GM19035 (cell line): Measurements from ENCODE around the gene ROCK2.

Experiments used
- ATAC-seq: cut with Tn5 transposase; IDR thresholded peaks from one replicate; pipeline ENCODE4 v1.9.1; 2021; ENCODE audit not compliant: unreplicated experiment

Gene ROCK2

DNA sequence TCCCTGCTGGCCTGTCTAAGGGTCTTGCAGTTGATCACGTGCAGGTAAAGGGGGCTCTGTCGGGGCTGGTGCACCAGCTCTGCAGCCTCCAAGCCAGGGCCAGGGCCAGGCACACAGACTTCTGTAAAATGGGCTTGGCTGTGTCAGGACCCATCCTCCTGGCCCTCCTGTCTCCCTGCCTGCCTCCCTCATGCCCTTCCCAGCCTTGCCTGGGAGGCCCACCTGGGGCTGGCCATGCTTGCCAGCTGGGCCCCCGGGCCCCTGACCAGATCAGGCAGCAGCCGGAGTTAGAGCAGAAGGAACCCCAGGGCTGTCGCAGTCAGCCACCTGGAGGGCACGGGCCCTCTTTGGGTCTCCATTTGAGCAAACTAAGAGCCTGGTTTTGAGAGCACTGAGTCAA, 187.1 kb downstream of the ROCK2 start:
- no peak for ATAC-seq

DNA sequence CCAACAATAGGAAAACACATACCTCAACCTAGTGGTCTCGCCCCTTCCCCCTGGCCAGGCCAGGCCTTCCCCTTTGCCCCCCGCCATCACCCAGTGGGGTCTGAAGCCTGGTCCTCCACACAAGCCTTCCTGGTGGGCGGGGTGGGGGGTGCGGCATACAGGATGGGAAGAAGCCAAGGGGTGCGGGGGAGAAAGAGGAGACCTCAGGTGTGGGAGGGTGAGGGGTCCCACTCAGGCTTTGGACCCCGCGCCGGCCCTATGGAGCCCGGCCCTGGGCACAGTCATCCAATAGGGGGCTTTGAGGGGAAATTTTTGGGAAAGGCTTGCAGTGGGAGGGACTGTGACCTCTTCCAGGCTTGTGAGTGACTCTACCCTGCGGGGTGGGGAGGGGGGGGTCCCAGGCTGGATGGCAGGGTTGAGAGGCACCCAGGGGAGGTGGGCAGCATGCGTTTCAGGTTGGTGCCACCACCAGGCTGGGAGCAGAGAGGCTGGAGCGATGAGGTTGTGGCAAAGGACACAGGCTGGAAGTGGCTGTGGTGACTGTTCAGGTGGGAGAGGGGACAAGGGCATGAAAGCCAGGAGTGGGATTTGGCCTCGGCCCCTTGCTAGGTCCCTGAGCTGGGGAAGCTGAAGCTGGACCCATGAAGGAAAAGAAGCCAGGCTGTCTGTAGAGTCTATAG, 187.9 kb downstream of the ROCK2 start:
- ATAC-seq = no peak

DNA sequence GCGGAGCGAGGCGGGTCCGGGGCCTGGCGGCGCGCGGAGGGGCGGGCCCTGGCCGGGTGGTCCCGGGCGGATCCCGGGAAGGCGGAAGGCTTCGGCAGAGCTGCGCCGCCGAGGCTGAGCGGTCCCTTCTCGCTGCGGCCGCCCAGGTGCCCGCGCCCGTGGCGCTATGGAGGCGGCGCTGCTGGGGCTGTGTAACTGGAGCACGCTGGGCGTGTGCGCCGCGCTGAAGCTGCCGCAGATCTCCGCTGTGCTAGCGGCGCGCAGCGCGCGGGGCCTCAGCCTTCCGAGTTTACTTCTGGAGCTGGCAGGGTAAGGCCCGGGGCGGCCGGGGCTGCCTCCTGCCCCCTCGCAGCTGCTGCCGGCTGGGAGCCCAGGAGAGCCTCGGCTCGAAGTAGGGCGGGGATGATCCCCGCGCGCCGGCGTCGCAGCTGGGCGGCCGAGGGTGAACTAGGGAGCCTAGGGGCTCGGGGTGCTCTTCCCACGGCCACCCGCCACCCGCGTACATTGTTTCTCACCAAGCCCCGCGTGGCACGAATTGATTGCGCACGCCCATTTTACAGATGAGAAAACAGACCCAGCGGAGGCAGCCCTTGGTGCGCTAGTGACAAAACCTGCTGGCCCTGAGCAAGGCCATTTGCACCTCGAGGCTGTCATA, 188.9 kb downstream of the ROCK2 start, which contains the start of gene SLC66A3:
TSS of gene SLC66A3 (plus strand) at position 87 of the 655 bp plus-strand sequence. CDS start at position 167, 80 bp downstream.
- peak; percentile 84 for ATAC-seq

DNA sequence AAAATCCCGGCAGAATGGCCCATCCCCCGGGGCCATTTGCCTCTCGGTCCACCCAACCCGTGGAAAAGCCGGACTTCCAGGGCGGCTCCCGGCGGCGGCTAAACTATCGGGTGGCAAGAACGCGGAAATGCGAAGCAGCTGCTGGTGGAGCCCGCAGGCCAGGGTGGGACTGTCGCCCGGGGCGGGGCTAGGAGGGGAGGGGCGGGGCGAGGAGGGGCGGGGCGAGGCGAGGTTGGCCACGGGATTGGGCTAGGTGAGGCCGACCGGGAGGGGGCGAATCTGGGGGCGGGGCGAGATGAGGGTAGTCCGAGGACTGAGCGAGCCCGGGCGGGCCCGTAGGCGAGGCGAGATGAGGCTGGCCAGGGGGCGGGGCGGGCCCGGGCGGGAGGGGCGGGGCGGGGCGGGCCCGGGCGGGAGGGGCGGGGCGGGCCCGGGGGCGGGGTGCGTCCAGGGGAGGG, 189.5 kb downstream of the ROCK2 start:
- peak; percentile 60 for ATAC-seq

DNA sequence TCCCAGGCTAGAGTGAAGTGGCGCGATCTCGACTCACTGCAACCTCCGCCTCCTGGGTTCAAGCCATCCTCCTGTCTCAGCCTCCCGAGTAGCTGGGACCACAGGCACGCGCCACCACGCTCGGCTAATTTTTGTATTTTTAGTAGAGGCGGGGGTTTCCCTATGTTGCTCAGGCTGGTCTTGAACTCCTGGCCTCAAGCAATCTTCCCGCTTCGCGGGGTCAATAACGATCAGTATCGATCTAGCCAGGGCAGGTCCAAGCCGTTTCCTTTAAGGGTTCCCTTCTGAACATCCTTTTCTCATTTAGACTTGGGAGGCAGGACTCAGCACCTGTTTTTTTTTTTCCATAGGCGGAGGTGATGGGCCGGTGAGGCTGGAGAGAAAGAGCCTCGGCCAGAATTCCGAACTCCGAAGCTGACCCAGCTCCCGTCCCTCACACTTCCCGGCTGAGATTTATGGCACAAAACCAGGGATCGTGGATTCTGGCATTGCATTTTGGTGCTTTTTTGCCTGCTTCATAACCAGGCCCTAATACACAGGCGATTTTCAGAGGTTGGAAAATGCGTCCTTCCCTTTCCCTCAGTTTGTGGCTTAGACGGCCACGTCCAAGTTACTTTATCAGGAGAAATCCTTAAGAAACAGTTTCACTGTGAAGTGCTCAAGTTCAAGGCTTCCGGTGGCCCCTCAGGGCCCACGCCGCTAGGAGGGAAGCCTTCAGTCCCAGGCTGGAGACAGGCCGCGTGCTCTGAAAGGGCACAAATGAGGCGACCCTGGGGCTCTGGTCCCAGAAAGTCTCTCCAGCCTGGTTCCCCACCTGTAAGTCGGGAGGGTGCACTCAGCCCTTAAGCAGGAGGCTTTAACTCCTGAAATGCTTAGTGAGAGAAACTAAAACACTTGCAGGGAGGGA, 190.2 kb downstream of the ROCK2 start:
- peak; percentile 12 for ATAC-seq

DNA sequence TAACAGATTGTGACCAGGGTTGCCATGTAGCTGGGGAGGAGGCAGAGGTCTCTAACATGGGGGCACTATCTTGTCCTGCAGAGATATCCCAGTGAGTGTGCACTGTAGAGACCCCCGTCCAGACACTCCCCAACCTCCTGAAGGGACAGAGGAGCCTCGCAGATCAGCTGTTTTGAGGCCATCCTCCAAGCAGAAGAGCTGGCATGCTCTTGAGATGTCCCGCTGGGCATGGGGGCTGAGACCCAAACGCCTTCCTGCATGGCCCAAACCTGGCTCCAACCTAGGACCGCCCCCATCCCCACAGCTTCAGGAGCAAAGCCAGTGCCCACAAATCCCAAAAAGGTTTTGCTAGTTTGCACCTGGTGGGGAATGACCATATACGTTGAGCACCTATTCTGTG, 191.8 kb downstream of the ROCK2 start:
- ATAC-seq = no peak

DNA sequence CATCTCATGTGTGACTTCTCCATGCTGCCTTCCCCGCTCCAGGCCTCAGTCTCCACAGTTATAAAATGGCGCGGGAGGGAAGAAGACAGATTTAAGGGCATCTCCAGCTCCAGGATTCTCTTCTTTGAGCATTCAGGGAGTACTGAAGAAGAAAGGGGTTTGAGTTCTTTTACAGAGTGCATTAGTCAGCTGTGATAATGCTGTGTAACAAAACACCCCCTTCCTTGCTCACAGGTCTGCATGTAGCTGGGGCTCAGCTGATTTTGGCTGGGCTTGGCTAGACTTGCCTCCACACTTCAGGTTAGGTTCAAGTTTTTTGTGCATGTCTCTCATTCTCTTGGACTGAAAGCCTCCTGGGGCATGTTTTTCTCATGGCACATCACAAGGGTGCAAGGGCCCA, 197.2 kb downstream of the ROCK2 start:
- ATAC-seq = no peak

DNA sequence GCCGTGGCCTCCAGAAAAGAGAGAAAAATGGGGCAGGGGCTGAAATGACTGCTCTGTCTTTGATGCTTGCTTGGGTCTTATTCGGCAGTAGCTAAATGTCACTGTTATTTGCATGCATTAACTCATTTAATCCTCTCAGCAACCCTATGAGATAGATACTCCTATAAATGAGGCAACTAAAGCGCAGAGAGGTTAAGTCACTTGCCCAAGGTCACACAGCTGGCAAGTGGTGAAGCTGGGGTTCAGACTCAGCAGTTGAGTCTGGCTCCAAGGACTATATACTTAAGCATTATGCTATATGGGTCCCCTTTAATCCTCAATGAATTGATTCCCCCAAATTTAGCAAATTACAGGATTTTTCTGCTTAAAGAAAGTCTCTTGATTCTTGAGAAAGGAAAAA, 198.4 kb downstream of the ROCK2 start:
- no peak for ATAC-seq

DNA sequence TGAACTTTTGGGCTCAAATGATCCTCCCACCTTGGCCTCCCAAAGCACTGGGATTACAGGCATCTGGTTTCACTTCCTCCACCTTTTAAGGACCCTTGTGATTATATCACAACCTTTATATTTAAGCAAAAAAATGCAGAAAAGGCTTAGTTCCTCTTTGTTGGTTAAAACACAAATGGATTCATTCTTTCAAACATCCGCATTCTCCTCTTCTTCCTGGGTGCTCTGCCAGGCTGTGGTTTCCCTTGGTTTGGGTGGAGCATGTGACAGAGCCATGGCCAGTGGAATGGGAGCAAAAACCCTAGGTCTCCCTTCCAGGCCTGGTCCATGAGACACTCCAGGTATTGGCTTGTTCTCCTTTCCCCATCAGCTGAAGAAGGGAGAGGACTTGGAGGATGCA, 199.1 kb downstream of the ROCK2 start:
- no peak for ATAC-seq

DNA sequence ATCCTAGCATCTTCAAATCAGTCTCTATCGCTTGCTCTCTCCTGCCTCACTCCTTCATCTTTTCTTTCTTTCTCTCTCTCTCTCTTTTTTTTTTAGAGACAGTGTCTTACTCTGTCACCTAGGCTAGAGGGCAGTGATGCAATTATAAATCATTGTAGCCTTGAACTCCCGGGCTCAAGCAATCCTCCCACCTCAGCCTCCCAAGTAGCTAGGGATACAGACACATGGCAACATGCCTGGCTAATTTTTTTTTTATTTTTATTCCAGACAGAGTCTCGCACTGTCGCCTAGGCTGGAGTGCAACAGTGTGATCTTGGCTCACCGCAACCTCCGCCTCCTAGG, 199.7 kb downstream of the ROCK2 start:
- ATAC-seq = no peak

DNA sequence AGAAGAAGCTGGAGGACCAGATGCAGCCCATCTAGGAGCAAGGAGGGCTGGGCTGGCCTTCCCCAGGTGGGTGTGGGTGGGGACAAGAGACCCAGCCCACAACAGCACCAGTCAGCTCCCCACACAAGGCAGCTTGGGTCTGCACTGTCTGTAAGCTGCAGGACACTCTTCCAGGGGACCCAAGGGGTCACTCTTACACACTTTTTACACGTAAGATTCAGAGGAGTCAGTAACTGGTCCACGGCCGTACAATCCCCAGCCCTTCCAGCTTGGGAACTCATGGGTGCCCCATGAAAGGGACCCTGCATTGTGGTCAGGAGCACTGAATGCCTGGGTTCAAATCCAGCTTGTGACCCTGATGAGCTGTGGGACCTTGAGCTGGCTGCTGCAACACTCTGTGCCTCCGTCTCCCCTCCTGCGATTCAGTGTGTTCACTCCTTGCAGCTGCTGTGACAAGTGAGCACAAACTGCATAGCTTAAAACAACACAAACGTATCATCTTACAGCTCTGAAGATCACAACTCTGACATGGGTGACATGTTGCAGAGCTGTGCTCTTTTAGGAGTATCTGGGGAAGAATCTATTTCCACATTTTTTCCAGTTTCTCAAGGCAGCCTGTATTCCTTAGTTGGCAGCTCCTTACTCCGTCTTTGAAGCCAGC, 200.2 kb downstream of the ROCK2 start:
- no peak for ATAC-seq

DNA sequence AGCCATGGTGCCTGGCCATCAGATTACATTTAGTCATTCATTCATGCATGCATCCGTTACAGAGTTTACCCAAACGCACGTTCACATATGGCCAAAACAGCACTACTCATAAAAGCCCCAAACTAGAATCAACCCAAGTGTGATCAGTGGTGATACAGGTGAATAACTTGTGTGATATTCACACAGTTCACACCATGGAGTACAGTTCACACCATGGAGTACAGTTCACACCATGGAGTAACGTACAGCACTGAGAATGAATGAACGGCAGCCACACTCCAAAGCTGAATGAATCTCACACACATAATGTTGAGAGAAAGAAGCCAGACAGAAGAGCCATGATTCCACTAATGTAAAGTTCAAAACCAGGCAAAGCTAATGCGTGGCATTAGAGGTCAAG, 201.4 kb downstream of the ROCK2 start:
- no peak for ATAC-seq

DNA sequence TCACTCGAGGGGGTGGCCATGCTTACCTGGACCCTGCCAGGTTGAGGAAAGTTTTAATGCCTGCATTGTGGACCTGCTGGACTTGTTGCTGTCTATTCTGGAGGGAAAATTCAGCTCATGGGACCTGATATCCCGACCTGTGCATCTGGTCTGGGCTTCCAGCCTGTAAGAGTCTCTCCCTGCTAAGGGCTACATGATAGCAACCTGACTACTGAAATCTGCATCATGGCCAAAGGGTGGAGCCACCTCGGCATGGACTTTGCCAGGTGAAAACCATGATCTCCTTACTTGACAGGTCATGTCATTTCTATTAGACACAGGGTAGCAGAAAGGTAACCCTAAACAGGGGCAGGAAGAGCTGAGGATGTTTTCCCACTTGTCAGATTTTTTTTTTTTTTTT, 202.1 kb downstream of the ROCK2 start:
- ATAC-seq = no peak

DNA sequence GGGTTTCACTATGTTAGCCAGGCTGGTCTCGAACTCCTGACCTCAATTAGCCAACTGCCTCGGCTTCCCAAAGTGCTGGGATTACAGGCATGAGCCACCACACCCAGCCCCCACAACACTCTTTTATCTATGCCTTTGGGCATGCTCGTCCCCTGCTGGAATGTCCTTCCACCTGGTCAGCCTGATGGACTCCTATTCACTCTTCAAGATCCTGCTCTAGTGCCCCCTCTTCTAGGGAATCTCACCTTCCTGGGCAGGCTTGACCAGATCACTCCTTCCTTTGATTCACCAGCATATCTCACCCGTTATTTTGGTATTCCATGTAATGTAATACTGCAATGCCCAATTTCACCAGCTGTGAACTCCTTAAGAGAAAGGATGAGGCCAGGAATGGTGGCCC, 203.1 kb downstream of the ROCK2 start:
- no peak for ATAC-seq

DNA sequence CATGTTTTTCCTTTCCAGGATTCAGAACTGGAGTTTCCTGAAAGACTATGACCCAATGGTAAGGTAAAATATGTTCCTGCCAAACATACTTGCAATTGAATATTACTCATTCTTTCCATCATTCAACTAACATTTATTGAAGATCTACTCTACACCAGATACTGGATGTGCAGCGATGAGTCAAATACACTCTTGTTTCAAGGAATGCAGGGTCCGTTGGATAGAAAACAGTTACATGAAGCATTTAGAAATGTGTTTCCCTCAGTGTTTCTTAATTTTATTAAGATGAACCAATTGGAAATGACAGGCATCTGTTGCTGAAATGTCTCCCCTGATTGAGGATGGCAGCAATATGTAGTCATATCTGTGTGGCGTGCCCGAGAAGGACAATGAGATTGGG, 203.9 kb downstream of the ROCK2 start:
- ATAC-seq = no peak

DNA sequence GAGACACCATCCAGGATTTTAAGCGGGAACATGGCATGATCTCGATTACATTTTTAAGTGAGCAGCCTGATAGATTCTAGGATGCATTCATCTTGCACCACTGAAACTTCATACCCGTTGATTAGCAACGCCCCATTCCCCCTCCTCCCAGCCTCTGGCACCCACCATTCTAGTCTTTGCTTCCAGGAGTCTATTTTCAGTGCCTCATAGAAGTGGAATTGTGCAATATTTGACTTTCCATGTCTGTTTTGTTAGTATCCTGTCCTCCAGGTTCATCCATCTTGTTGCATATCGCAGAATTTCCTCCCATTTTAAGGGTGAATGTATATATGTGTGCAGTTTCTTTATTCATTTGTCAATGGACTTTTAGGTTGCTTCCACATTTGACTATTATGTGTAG, 210.1 kb downstream of the ROCK2 start:
- ATAC-seq = no peak

DNA sequence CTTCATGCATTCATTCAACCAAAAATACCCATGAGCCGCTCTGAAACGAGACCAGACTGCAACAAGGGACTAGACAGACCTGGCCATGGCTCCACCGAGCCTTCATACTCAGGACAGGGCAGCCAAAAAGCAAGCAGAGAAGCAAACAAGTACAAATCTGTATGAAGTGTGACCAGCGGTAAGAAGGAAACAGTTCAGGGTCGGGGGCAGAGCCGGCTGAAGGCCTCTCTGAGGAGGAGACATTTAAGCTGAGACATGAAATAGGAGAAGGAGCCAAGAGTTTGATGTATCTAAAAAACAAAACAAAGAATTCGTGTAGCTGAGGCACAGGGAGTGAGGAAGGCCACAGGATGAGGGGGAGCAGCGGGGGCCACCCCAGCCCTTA, 210.5 kb downstream of the ROCK2 start:
- ATAC-seq = no peak

DNA sequence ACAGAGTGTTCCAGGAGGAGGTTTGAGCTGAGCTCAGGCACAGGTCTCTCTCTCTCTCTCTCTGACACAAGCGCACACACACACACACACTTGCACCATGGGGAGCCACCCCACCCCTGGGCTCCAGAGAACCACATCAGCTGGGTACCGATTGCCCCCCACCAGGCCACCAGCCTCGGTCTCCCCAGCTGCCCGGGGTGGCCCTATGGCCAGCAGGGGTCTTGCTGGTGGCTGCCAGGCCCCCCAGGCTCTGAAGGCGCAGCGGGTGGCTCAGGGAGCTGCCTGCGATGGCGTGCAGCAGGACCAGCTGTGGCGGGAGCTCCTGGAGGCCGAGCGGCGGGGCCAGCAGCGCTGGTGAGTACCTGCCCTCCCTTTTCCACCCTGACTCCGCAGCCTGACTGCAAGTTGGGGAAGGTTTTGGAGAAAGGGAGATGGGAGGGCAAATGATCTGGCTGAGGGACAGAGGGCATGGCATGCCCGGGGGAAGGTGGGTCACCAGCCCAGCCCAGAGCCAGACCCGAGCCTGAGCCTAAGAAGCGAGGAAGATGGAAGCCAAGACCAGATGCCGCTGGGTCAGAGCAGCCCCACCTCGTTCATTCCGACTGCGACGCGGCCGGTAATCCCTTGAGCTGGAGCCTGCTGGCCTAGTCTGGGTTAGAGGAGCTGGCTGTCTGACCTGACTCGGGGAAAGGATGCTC, 211.0 kb downstream of the ROCK2 start:
- no peak for ATAC-seq

DNA sequence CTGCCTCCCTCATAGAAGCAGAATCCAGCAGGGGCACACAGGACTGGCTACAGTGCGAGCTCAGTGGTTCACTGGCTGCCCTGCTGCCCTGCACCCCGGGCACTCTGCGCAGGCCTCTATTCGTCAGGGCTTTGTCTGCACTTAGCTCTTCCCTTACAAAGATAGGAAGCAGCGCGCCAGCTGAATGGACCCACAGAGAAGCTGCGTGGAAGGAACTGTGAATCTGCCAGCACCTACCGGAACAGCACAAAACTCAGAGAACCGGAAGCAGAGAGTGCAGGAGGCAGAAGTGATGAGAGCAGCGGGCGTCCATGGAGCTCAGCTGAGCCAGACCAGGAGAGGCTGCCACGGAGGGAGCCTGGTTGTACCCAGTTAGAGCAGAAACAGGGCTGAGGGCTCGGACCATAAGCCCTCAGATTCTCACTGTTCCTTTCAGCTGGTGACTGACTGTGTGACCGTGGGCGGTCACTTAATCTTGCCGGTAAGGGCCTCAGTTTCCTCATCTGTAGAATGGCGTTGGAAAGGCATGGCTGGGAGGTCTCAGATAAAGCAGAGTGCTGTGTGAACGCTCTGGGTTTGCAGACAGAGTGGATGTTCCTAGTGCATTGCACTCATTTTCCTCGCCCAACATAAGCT, 212.3 kb downstream of the ROCK2 start:
- ATAC-seq = no peak
